SK-N-SH treated with all-trans-retinoic acid at 6 μM for 48 hours (cell line): ENCODE data around the gene KRTAP10-1.

Source experiments
- ATAC-seq: fragments of 200-7000 bp; cut with Tn5 transposase; 3 replicates; pipeline ENCODE4 v1.9.1; 2020; ENCODE audit warnings: mild to moderate bottlenecking, moderate library complexity
- ARNTL ChIP-seq: fragments of 450-650 bp; formaldehyde crosslinking; IDR thresholded peaks from 2 replicates; pipeline ENCODE4 v1.5.0; 2020; ENCODE audit warnings: low read depth, mild to moderate bottlenecking, moderate library complexity, borderline replicate concordance
- BACH2 ChIP-seq: fragments of 250-450 bp; sonication (Bioruptor Pico); IDR thresholded peaks from 2 replicates; pipeline ENCODE4 v1.9.0; 2021; ENCODE audit warnings: mild to moderate bottlenecking, borderline replicate concordance
- CSDC2 ChIP-seq: fragments of 250-450 bp; sonication (Bioruptor Pico); IDR thresholded peaks from 2 replicates; pipeline ENCODE4 v1.5.0; 2020; ENCODE audit warnings: mild to moderate bottlenecking, moderate library complexity
- ESRRG ChIP-seq: fragments of 250-450 bp; sonication (Bioruptor Pico); IDR thresholded peaks from 2 replicates; pipeline ENCODE4 v1.6.1; 2021; ENCODE audit warnings: mild to moderate bottlenecking
- GLIS3 ChIP-seq: fragments of 250-450 bp; sonication (Bioruptor Pico); IDR thresholded peaks from 2 replicates; pipeline ENCODE4 v1.5.0; 2020; ENCODE audit warnings: mild to moderate bottlenecking, moderate library complexity
- OSR1 ChIP-seq: fragments of 250-450 bp; sonication (Bioruptor Pico); IDR thresholded peaks from 2 replicates; pipeline ENCODE4 v1.8.0; 2022; ENCODE audit warnings: moderate library complexity, mild to moderate bottlenecking, inconsistent platforms
- PPARA ChIP-seq: fragments of 250-450 bp; sonication (Bioruptor Pico); IDR thresholded peaks from 2 replicates; pipeline ENCODE4 v1.5.0; 2020; ENCODE audit warnings: mild to moderate bottlenecking, borderline replicate concordance
- RARB ChIP-seq: fragments of 250-450 bp; sonication (Bioruptor Pico); IDR thresholded peaks from 2 replicates; pipeline ENCODE4 v1.8.0; 2021; ENCODE audit warnings: mild to moderate bottlenecking, moderate library complexity
- SNAI2 ChIP-seq: fragments of 250-450 bp; sonication (Bioruptor Pico); IDR thresholded peaks from 2 replicates; pipeline ENCODE4 v1.5.0; 2020; ENCODE audit warnings: mild to moderate bottlenecking, moderate library complexity
- TCF4 ChIP-seq: fragments of 250-450 bp; sonication (Bioruptor Pico); IDR thresholded peaks from 2 replicates; pipeline ENCODE4 v1.8.0; 2021; ENCODE audit warnings: mild to moderate bottlenecking, moderate library complexity, borderline replicate concordance
- TOX ChIP-seq: fragments of 250-450 bp; sonication (Bioruptor Pico); IDR thresholded peaks from 2 replicates; pipeline ENCODE4 v1.8.0; 2021; ENCODE audit warnings: mild to moderate bottlenecking, moderate library complexity, borderline replicate concordance
- ZC3H10 ChIP-seq: fragments of 250-450 bp; sonication (Bioruptor Pico); IDR thresholded peaks from 2 replicates; pipeline ENCODE4 v1.5.1; 2021; ENCODE audit warnings: mild to moderate bottlenecking, moderate library complexity
- ZFP3 ChIP-seq: fragments of 250-450 bp; sonication (Bioruptor Pico); IDR thresholded peaks from 2 replicates; pipeline ENCODE4 v1.5.0; 2020; ENCODE audit warnings: mild to moderate bottlenecking, moderate library complexity
- ZFP30 ChIP-seq: fragments of 450-650 bp; formaldehyde crosslinking; IDR thresholded peaks from 2 replicates; pipeline ENCODE4 v1.5.0; 2022; ENCODE audit warnings: mild to moderate bottlenecking, moderate library complexity
- ZNF565 ChIP-seq: fragments of 450-650 bp; formaldehyde crosslinking; conservative IDR thresholded peaks from 2 replicates; pipeline ENCODE4 v1.5.0; 2020; ENCODE audit warnings: low read depth, mild to moderate bottlenecking, moderate library complexity
- ZNF8 ChIP-seq: fragments of 450-650 bp; formaldehyde crosslinking; IDR thresholded peaks from 2 replicates; pipeline ENCODE4 v1.5.0; 2020; ENCODE audit warnings: mild to moderate bottlenecking, moderate library complexity
- TF ChIP-seq, protein P1 (sequence below): fragments of 250-450 bp; sonication (Bioruptor Pico); IDR thresholded peaks from 2 replicates; pipeline ENCODE4 v1.5.1; 2020; ENCODE audit warnings: low read depth, mild to moderate bottlenecking, moderate library complexity
- TF ChIP-seq, protein P2 (sequence below): fragments of 250-450 bp; sonication (Bioruptor Pico); IDR thresholded peaks from 2 replicates; pipeline ENCODE4 v1.8.0; 2020; ENCODE audit warnings: mild to moderate bottlenecking, moderate library complexity, borderline replicate concordance
- TF ChIP-seq, protein P3 (sequence below): fragments of 250-450 bp; sonication (Bioruptor Pico); IDR thresholded peaks from 2 replicates; pipeline ENCODE4 v1.5.0; 2020; ENCODE audit warnings: mild to moderate bottlenecking, moderate library complexity
- TF ChIP-seq, protein P4 (sequence below): fragments of 250-450 bp; sonication (Bioruptor Pico); IDR thresholded peaks from 2 replicates; pipeline ENCODE4 v1.8.0; 2021; ENCODE audit warnings: low read depth, mild to moderate bottlenecking, moderate library complexity, borderline replicate concordance

The KRTAP10-1 gene

DNA sequence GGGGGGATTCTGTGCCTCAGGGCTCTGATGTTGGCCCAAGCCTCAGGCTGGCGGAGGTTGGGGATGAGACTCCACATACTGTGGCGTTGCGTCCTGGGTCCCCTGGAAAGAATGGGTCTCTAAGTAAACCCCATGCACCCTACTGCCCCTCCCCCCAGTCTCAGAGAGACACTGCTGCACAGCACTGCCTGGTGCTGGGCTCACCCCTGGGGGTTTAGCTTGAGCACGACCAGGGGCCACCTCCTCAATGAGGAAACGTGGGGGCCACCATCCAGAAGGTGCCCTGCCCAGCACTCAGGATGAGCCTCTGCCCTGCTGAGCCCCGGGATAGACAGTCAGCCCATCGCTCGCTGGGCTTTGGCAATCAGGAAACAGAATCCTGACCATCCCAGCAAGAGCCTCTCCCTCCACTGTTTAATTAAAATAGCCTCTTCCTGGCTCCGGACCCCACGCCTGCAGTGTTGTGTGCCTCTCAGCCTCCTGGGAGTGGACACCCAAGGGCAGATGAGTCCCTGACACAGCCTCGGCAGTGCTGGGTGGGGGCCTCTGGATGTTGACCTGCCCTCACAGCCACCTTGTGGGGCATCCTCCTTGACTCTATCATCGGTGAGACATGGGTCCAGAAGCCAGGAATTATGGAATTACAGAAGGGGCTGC is 30.0 kb upstream of the KRTAP10-1 start (continued):
- TF ChIP-seq, protein P1, sequence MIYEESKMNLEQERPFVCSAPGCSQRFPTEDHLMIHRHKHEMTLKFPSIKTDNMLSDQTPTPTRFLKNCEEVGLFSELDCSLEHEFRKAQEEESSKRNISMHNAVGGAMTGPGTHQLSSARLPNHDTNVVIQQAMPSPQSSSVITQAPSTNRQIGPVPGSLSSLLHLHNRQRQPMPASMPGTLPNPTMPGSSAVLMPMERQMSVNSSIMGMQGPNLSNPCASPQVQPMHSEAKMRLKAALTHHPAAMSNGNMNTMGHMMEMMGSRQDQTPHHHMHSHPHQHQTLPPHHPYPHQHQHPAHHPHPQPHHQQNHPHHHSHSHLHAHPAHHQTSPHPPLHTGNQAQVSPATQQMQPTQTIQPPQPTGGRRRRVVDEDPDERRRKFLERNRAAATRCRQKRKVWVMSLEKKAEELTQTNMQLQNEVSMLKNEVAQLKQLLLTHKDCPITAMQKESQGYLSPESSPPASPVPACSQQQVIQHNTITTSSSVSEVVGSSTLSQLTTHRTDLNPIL (CRISPR knock-in tag) = no peak
- TF ChIP-seq, all 23 proteins: peak for 0

DNA sequence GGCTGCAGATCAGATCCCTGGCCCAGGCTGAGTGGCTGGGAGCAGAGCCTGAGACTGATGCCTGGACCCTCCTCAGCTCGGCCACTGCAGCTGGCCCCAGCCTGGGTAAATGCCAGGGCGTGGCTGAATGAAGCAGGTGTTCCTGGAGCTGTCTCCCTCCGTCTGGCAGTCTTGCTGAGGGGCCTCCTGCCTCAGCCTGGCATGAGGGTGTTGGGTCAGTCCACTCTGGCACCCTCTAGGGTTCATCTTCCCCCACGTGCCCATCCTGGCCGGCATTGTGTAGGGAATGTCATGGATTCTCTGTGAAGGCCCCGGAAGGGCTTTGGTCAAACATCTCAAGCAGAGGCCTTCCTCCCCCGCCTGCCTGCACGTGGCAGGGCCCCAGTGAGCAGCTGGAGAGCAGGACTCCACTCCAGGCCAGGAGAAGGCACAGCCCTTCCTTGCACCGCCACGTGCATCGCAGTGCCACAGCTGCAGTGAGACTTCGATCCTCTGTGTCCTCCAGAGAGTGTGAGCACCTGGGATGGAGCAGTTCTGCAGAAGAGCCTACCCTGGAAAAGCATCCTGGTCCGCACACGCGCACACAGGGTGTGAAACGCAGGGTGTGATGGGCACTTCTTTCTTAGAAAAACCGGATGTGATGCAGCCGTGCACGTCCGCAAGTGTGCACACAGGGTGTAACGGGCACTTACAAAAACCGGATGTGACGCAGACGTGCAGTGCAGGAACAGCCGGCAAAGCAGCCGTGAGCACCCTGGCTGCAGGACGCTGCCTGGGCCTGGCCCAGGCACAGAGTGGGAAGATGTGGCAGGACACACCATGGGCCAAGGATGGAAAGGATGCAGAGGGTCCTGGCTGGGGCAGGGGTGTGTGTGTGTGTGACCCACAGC is 28.9 kb upstream of the KRTAP10-1 start:
- TF ChIP-seq PPARA (CRISPR knock-in tag) (no peak), ARNTL (no peak)
- TF ChIP-seq, protein P1 (CRISPR knock-in tag) = no peak
- TF ChIP-seq, all 23 proteins: peak for 0
- ATAC-seq = no peak

DNA sequence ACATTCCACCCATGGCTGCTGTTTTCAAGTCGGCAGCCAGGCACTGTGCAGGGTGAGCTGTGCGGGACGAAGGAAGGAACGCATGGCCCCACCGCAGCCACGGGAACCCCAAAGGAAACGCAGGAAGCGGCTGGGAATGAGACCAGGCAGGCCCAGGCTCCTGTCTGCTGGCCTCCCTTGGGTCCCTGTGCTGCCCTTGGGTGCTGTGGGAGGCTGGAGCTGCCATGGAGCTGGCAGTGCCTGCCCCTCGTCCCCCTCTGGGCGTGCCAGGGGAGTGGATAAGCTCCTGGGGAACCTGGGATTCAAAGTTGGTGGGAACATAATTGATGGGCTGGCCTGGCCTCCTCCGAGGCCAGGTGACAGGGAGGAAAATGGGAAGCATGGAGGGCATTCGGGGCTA is 28.3 kb upstream of the KRTAP10-1 start:
- TF ChIP-seq ZNF8 (no peak), ZFP3 (CRISPR knock-in tag) (no peak), GLIS3 (no peak), ESRRG (CRISPR knock-in tag) (no peak), CSDC2 (CRISPR knock-in tag) (no peak), SNAI2 (CRISPR knock-in tag) (no peak), TCF4 (CRISPR knock-in tag) (no peak), ZFP30 (CRISPR knock-in tag) (no peak), OSR1 (CRISPR knock-in tag) (no peak), TOX (no peak), ZC3H10 (CRISPR knock-in tag) (no peak)
- TF ChIP-seq, protein P1 (CRISPR knock-in tag) = no peak
- TF ChIP-seq, protein P2, sequence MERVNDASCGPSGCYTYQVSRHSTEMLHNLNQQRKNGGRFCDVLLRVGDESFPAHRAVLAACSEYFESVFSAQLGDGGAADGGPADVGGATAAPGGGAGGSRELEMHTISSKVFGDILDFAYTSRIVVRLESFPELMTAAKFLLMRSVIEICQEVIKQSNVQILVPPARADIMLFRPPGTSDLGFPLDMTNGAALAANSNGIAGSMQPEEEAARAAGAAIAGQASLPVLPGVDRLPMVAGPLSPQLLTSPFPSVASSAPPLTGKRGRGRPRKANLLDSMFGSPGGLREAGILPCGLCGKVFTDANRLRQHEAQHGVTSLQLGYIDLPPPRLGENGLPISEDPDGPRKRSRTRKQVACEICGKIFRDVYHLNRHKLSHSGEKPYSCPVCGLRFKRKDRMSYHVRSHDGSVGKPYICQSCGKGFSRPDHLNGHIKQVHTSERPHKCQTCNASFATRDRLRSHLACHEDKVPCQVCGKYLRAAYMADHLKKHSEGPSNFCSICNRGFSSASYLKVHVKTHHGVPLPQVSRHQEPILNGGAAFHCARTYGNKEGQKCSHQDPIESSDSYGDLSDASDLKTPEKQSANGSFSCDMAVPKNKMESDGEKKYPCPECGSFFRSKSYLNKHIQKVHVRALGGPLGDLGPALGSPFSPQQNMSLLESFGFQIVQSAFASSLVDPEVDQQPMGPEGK = no peak
- TF ChIP-seq, protein P3, sequence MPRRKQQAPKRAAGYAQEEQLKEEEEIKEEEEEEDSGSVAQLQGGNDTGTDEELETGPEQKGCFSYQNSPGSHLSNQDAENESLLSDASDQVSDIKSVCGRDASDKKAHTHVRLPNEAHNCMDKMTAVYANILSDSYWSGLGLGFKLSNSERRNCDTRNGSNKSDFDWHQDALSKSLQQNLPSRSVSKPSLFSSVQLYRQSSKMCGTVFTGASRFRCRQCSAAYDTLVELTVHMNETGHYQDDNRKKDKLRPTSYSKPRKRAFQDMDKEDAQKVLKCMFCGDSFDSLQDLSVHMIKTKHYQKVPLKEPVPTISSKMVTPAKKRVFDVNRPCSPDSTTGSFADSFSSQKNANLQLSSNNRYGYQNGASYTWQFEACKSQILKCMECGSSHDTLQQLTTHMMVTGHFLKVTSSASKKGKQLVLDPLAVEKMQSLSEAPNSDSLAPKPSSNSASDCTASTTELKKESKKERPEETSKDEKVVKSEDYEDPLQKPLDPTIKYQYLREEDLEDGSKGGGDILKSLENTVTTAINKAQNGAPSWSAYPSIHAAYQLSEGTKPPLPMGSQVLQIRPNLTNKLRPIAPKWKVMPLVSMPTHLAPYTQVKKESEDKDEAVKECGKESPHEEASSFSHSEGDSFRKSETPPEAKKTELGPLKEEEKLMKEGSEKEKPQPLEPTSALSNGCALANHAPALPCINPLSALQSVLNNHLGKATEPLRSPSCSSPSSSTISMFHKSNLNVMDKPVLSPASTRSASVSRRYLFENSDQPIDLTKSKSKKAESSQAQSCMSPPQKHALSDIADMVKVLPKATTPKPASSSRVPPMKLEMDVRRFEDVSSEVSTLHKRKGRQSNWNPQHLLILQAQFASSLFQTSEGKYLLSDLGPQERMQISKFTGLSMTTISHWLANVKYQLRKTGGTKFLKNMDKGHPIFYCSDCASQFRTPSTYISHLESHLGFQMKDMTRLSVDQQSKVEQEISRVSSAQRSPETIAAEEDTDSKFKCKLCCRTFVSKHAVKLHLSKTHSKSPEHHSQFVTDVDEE (CRISPR knock-in tag) = no peak
- ATAC-seq = no peak

DNA sequence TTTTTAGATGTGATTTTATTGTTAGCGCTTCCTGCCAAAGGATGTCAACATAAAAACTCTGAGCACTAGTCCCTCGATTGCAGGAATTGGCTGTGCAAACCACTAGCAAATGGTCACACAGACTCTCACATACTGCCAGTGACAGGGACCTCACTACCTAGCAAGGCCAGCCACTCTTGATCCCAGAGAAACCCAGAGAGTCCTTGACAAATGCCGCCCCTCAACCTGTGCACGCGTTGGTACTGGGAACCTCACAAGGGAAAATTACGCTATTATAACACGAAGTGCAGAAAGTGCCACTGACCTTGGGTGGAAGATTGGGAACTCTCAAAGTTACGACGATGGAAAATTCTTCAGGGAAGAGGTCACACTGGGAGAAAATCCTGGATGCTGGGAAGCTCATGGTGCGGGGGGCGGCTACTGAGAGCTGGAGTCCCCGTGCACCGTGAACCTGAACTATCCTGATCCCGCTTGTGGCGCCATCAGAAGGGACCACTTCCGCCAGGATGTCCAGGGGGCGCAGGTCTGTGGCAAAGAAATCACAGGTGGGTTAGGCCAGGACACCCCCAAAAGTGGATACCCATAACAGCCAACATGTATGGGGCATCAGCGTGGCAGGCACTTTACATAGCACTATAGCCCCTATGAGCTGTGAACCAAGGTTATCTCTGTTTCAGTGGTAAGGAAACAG is 27.6 kb upstream of the KRTAP10-1 start:
- ATAC-seq = no peak
- TF ChIP-seq CSDC2 (CRISPR knock-in tag) (no peak), ZNF565 (CRISPR knock-in tag) (no peak), ESRRG (CRISPR knock-in tag) (no peak), ZC3H10 (CRISPR knock-in tag) (no peak), BACH2 (CRISPR knock-in tag) (no peak), RARB (CRISPR knock-in tag) (no peak), ARNTL (no peak)
- TF ChIP-seq, protein P4, sequence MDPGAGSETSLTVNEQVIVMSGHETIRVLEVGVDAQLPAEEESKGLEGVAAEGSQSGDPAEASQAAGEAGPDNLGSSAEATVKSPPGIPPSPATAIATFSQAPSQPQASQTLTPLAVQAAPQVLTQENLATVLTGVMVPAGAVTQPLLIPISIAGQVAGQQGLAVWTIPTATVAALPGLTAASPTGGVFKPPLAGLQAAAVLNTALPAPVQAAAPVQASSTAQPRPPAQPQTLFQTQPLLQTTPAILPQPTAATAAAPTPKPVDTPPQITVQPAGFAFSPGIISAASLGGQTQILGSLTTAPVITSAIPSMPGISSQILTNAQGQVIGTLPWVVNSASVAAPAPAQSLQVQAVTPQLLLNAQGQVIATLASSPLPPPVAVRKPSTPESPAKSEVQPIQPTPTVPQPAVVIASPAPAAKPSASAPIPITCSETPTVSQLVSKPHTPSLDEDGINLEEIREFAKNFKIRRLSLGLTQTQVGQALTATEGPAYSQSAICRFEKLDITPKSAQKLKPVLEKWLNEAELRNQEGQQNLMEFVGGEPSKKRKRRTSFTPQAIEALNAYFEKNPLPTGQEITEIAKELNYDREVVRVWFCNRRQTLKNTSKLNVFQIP (CRISPR knock-in tag) = no peak
